Head of caudate nucleus (tissue), 42 donors: ENCODE data around the gene EFCAB7.
"Not testable (repeated sequence)": the region's sequence is repeated elsewhere in the genome, so short reads cannot be mapped to it uniquely, and the experiment has no call there.

Experiments used
- DNase-seq, 42 donors: peaks; one replicate each; pipeline versions ENCODE4 v3.0.0 to v3.0.0-alpha.2; 2020 to 2021; ENCODE audit warnings: mixed read lengths in 7 of 42
- intact Hi-C: fragments of 100-400 bp; cut with DNase I; formaldehyde crosslinking; loops from one replicate; pipeline ENCODE4 v1.15.0; 2022

EFCAB7 gene

GRCh38 chr1:63547621-63548294, 24.4 kb downstream of the EFCAB7 start:
- DNase-seq: peak in 3 of 42 donors; percentile 3 to 40 (median 23)
- intact Hi-C loops: no loop called here

GRCh38 chr1:63548303-63548702, 25.0 kb downstream of the EFCAB7 start:
- intact Hi-C loops: no loop called here
- DNase-seq: no peak

DNA sequence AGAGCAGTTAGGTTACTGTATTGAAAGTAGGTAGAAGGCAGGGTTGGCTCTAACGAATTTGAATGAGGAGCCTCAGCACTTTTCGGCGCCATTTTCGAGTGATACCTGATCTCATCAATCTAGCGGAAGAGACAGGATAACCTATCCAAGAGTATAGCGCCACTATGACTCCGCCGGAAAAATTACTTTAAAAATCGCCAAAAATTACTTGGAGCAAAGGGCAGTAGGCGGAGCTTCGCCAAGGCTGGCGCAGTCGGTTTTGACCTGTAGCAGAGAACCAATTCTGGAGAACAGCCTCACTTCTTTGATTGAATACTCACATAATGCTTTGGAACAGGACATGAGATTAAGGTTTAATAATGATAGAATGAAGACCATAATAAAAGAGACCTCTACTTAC, 25.6 kb downstream of the EFCAB7 start:
- no peak for DNase-seq
- intact Hi-C loops: no loop called here

GRCh38 chr1:63555480-63555879, 32.2 kb downstream of the EFCAB7 start:
- intact Hi-C loops: no loop called here
- DNase-seq: no peak

DNA sequence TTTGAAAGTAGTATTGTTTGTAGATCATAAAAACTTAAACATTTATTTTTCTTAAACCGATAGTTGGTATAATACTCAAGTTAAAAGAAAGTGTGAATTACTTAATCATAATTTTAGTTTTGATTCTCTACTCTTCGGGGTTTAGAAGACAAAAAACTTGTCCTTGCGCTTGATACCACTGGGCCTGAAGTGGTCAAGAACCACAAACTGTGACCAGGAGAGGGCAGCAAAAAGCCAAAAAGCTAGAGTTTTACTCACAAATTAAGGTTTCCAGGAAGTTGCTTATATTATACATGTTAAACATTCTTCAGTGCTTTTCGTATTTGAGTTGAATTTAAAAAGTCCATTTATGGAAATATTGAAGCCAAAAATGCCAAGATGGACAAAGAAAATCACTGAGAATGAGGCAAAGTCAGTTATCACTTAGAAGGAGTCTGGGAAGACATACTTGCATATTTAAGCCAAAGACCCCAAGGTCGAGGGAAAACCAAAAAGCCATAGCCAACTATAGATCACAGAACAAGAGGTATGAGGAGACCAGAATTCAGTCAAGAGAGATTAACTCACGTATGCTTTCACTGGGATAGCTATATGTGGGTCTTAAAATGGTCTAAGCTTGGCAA, 34.2 kb downstream of the EFCAB7 start:
- intact Hi-C loops: no loop called here
- peak in 18 of 42 donors; percentile 8 to 76 (median 28) for DNase-seq

- intact Hi-C loops: no loop called here
- no peak for DNase-seq
Measured at GRCh38 chr1:63559357-63559756, 36.0 kb downstream of the EFCAB7 start.

GRCh38 chr1:63563745-63564144, 40.4 kb downstream of the EFCAB7 start:
- no peak for DNase-seq
- intact Hi-C loops: no loop called here

- intact Hi-C loops: no loop called here
- DNase-seq: no peak
Measured at GRCh38 chr1:63569068-63569467, 45.7 kb downstream of the EFCAB7 start.

DNA sequence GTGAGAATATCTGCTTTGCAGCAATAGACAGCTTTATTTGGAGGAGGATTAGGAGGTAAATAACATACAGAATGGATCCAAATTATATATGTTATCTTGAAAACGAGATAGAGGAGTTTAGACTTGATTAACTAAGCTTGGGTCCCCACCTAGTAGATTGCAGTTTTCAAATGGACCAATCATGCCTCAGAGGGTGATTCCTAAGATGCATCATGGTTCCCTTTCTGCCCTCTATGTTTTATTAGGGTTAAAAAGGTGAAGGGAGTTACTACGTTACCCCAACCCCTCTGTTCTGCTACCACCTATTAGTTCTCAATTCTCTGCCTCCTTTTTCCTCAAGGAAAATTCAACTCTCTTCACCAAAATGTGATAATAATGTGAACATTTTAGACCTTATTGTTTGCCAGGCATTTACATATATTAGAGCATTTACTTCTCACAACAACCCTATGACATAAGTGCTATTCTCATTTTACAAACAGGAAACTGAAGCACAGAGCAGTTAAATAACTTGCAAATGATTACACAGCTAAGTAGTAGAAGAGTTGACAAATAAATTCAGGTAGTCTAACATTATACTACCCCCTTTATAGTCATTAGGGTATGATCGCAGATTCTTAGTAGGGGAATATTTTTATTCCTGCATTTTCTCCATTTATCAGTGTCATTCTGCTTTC, 46.5 kb downstream of the EFCAB7 start:
- no peak for DNase-seq
- intact Hi-C loops: no loop called here

DNA sequence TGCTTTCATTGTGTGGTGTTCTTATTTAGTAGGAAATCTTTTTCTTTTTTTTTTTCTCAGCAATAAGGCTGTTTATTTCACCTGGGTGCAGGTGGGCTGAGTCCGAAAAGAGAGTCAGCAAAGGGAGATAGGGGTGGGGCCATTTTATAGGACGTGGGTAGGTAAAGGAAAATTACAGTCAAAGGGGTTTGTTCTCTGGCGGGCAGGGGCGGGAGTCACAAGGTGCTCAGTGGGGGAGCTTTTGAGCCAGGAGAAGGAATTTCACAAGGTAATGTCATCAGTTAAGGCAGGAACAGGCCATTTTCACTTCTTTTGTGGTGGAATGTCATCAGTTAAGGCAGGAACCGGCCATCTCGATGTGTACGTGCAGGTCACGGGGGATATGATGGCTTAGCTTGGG, 49.4 kb downstream of the EFCAB7 start:
- intact Hi-C loops, DNase-seq: not testable (repeated sequence)

- DNase-seq, intact Hi-C loops: not testable (repeated sequence)
Measured at GRCh38 chr1:63574203-63574796, 51.0 kb downstream of the EFCAB7 start.

- intact Hi-C loops: no loop called here
- peak in 1 of 42 donors; percentile 15 for DNase-seq
Measured at GRCh38 chr1:63575340-63575826, 52.1 kb downstream of the EFCAB7 start.

DNA sequence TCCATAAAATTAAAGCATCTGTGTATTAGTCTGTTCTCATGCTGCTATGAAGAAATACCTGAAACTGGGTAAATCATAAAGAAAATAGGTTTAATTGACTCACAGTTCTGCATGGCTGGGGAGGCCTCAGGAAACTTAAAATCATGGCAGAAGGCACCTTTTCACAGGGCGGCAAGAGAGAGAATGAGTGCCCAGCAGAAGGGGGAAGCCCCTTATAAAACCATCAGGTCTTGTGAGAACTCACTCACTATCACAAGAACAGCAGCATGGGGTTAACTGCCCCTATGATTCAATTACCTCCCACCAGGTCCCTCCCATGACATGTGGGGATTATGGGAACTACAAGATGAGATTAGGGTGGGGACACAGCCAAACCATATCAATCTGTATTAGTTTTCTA, 63.0 kb downstream of the EFCAB7 start:
- intact Hi-C loops, DNase-seq: not testable (repeated sequence)

- DNase-seq: no peak
- intact Hi-C loops: no loop called here
Measured at GRCh38 chr1:63590166-63590560, 66.8 kb downstream of the EFCAB7 start.

- peak in 8 of 42 donors; percentile 7 to 46 (median 24) for DNase-seq
- intact Hi-C loops: no loop called here
Measured at GRCh38 chr1:63592536-63593302, 69.4 kb downstream of the EFCAB7 start.

DNA sequence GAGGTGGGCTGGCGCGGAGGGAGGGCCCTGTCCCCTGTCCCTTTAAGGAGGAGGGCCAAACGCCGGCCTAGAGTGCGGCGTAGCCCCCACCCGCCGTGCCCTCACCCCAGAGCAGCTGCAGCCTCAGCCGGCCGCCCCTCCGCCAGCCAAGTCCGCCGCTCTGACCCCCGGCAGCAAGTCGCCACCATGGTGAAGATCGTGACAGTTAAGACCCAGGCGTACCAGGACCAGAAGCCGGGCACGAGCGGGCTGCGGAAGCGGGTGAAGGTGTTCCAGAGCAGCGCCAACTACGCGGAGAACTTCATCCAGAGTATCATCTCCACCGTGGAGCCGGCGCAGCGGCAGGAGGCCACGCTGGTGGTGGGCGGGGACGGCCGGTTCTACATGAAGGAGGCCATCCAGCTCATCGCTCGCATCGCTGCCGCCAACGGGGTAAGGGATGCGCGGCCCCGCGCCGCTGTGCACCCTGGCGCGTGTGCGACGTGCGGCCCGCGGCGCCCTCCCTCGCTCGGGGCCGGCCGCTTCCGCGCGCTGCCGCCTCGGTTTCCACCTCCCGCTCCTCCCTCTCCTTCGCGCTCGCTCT, 70.1 kb downstream of the EFCAB7 start, which contains the start of gene PGM1:
Gene PGM1, plus strand, starts transcription at position 109 of the 583 bp plus-strand sequence. Its CDS starts 78 bp downstream, at position 187.
- DNase-seq: peak; percentile 28 to 88 (median 76)
- intact Hi-C loops: no loop called here

DNA sequence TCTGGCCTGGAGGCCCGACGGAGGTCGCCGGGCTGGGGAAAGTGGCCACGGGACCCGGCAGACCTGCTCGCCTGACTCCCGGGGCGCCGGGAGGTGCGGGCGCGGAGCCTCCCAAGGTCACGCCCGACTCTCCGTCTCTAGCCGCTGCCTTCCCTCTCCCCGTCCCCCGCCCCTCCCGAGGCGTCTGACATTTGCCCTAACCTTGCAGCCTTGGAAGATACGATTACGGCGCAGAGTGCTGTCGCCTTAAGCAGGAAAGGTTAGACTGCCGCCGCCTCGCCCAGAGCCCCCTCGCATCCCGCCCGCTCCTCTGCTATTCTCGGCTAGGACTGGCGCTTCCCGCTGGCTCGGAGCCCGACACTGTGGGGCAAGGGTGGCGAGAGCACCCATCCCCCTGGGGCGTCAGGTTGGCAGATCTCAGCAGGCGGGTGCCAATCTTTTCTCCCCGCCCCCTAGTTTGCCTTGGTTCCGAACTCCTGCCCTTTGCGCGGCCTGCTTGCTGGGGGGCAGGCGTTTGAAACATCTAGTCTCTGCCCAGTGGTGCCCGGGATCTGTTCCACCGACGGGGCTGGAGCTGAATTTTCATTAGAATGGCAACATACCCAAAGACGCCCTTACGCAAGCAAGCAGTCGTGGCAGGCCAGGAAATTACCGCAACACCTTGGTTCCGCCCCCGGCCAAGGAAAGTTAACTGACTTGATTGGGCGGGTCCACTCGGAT, 70.7 kb downstream of the EFCAB7 start:
- DNase-seq: peak; percentile 46 to 89 (median 66)
- intact Hi-C loops: no loop called here

- intact Hi-C loops: no loop called here
Measured at GRCh38 chr1:63595435-63595834, 72.1 kb downstream of the EFCAB7 start.

More at GRCh38 chr1:63595435-63595834, 72.1 kb downstream of the EFCAB7 start:
- no peak for DNase-seq
